Measurements from ENCODE around the gene GTPBP2.

GTPBP2 gene

DNA sequence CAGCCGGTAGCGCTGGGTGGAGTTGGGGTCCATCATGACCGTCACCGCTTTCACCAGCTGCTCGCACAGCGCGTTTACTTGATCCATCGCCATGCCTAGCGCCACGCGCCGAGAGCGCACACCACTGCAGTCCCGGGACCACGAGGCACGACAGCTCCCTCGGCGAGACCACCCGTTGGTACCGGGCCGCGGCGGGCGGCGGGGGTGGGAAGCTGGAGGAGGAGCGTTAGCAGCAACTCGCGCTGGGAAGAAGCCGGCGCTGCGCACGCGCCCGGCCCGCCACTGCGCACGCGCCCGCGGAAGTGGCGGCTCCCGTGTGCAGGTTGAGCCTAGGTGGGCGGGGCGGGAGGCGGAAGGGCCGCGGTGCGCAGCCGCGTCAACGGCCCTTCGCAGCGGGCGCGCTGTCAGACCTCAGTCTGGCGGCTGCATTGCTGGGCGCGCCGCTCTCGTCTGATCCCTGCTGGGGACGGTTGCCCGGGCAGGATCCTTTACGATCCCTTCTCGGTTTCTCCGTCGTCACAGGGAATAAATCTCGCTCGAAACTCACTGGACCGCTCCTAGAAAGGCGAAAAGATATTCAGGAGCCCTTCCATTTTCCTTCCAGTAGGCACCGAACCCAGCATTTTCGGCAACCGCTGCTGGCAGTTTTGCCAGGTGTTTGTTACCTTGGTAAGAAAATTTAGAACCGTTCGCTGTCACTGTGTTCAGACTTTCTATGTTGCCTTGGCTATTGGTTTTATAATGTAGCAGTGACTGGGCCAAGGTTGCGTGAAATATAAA lies 53.1 kb downstream of the GTPBP2 start, which contains the start of the genes POLH and XPO5:
Gene POLH, plus strand, starts transcription at position 414 of the 780 bp plus-strand sequence. CDS start 6,135 bp downstream, outside the sequence.
Gene XPO5, minus strand, starts transcription at position 267 of the 780 bp plus-strand sequence. Its CDS starts 174 bp downstream, at position 93.
- DNase-seq (ENCODE audit: low spot score): peak; percentile 99

GRCh38 chr6:43575105-43575771 lies 53.8 kb downstream of the GTPBP2 start:
- peak; percentile 48 for DNase-seq (ENCODE audit: low spot score)

- DNase-seq (ENCODE audit: low spot score): no peak
Measured at GRCh38 chr6:43572015-43572414, 57.0 kb downstream of the GTPBP2 start.

DNA sequence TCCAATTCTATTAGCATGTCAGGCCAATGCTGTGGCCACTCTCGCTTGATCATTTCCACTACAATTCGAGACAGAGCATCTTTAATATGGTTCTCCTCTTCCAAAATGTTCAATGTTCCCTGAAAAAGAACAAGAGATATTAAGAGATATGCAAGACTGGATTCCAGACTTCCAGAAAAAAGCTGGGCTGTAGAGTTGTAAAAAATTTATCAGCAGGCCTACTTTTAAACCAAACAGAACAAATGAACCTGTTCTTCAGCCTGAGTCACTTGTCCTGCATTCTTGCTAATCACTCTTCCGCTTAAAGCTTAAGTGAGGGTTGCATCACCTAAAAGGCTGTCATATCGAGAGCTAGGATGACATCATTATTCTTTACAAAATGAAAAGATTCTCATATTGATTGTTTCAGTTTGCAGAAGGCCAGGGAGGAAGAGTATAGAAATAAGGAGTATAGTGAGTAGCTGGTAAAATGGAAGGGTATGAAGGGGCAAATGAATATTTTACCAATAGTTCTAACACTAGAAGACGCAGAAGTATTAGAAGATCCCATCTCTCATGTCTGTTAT lies 58.1 kb downstream of the GTPBP2 start:
- no peak for DNase-seq (ENCODE audit: low spot score)

Measured in AG08396 (cell line).